Measurements from ENCODE around the gene LSR. TPM values are rescaled to one million over a fixed set of nuclear protein-coding genes. Genes with fewer than 3 reads are reported as not detected.

The LSR gene
- polyA plus RNA-seq, 1 donor (not counting 4 experiments of a cell fraction or from before 2014, with no cell fraction given): 51.3 TPM

DNA sequence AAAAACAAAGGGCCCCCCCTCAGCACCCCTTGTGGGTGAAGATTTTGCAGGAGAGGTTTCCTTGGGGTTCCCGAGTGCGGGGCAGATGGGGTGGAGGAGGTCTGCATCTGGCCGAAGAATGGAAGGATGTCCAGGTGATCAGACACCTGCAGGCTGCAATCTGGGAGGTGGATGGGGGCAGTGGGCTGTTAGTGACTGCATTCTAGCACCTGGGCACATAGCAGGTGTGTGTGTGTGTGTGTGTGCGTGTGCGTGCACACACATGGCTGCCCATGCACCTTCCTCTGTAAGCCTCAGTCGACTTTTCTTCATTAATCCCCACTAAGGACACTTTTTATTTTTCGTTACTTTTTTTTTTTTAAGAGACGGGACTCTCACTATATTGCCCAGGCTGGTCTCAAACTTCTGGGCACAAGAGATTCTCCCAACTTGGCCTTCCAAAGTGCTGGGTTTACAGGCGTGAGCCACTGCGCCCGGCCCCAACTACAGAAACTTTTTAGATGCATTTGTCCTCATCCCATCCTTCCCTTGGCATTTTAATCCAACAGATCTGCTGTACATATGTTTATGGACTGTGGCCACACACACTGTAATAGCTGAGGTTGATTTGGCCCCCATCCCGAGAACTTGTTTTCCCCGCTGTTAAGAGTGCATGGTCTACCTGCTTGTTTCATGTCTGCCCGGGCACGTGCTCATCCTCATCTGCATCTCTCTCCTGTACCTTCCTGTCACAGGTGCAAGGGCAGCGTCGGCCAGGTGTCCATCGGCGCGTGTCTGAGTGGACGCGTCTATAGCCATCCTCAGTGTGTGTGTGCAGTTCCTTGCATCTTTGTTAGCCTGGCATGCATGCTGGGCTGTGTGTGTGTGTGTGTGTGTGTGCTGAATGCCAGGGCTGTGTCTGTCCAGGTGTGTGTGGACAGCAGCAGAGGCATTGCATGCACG is 43.9 kb downstream of the LSR start:
- no peak overlapping the region for H3K4me2 ChIP-seq (ENCODE audit: control insufficient read depth, extremely low read depth, insufficient read depth, low read depth, low read length)
- H3K36me3 ChIP-seq (ENCODE audit: control insufficient read depth in 2 of 2, extremely low read depth in 1 of 2, insufficient read depth in 2 of 2, low read length in 2 of 2): no peaks in the 10 kb centered on the region
- no peaks in the 10 kb centered on the region for H4K20me1 ChIP-seq (ENCODE audit: control insufficient read depth, extremely low read depth, insufficient read depth, low read length)
- H2AFZ ChIP-seq (ENCODE audit: control insufficient read depth, low read length): no peak overlapping the region
- no peaks in the 10 kb centered on the region for H3K9me3 ChIP-seq (ENCODE audit: control insufficient read depth, low read depth, low read length)
- peaks cover 51% of the 10 kb centered on the region for H3K27me3 ChIP-seq (ENCODE audit: control insufficient read depth, extremely low read depth, insufficient read depth, low read length)
- FAIRE-seq (no peak), DNase-seq (ENCODE audit: low read depth, low spot score) (no peak)
- H3K27ac ChIP-seq (ENCODE audit: control insufficient read depth, insufficient read depth, low read length): no peak overlapping the region
- TF ChIP-seq, protein P1, sequence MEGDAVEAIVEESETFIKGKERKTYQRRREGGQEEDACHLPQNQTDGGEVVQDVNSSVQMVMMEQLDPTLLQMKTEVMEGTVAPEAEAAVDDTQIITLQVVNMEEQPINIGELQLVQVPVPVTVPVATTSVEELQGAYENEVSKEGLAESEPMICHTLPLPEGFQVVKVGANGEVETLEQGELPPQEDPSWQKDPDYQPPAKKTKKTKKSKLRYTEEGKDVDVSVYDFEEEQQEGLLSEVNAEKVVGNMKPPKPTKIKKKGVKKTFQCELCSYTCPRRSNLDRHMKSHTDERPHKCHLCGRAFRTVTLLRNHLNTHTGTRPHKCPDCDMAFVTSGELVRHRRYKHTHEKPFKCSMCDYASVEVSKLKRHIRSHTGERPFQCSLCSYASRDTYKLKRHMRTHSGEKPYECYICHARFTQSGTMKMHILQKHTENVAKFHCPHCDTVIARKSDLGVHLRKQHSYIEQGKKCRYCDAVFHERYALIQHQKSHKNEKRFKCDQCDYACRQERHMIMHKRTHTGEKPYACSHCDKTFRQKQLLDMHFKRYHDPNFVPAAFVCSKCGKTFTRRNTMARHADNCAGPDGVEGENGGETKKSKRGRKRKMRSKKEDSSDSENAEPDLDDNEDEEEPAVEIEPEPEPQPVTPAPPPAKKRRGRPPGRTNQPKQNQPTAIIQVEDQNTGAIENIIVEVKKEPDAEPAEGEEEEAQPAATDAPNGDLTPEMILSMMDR (optimal IDR thresholded peaks at IDR 0.05 in 1 of 3, IDR thresholded peaks at IDR 0.05 in 1 of 3, conservative IDR thresholded peaks at IDR 0.05 in 1 of 3; ENCODE audit: extremely low read depth in 1 of 3, insufficient read depth in 2 of 3, low read length in 3 of 3): no peak
- TF ChIP-seq EZH2 (IDR thresholded peaks at IDR 0.05; ENCODE audit: low read length): no peak
- H3K79me2 ChIP-seq (ENCODE audit: control insufficient read depth, insufficient read depth, low read length): no peaks in the 10 kb centered on the region
- H3K4me1 ChIP-seq (ENCODE audit: control insufficient read depth, extremely low read depth, insufficient read depth, low read length): no peaks in the 10 kb centered on the region
- H3K9ac ChIP-seq (ENCODE audit: control insufficient read depth, extremely low read depth, insufficient read depth, low read length): no peak overlapping the region
- no peaks in the 10 kb centered on the region for H3K9me1 ChIP-seq (ENCODE audit: control insufficient read depth, extremely low read depth, insufficient read depth, low read length)
- no peak overlapping the region for H3K4me3 ChIP-seq (ENCODE audit: control insufficient read depth in 2 of 3, extremely low read depth in 1 of 3, insufficient read depth in 2 of 3, low read depth in 1 of 3, low read length in 3 of 3)
- dilution Hi-C loops (cut with MboI; ENCODE audit: extremely low pct_ligation_motif_present, low sequenced_read_pairs): no loop called here

DNA sequence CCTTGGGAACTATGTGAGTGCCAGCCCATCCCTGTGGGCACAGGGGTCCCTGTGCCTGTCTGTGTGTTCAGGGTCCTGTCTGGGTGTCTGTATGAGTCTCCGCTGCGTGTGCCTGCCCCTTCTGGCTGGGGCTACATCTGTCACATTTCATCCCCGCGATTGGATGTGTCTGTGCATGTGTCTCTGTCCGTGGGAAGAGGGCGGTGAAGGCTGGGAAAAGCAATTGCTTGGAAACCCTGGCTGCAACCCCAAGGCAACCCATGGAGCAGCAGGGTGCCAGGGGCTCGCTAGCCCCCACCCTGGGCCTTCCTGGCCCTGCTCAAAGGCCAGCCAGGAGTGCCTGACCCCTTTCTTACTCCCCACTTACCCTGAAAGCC is 44.5 kb downstream of the LSR start:
- peak; percentile 81 for TF ChIP-seq EZH2 (IDR thresholded peaks at IDR 0.05; ENCODE audit: low read length)
- TF ChIP-seq, protein P1 (optimal IDR thresholded peaks at IDR 0.05 in 1 of 3, IDR thresholded peaks at IDR 0.05 in 1 of 3, conservative IDR thresholded peaks at IDR 0.05 in 1 of 3; ENCODE audit: extremely low read depth in 1 of 3, insufficient read depth in 2 of 3, low read length in 3 of 3): no peak
- Histone ChIP-seq H3K9me3 (ENCODE audit: control insufficient read depth, low read depth, low read length) (no peaks in the 10 kb centered on the region), H3K9me1 (ENCODE audit: control insufficient read depth, extremely low read depth, insufficient read depth, low read length) (no peaks in the 10 kb centered on the region), H3K79me2 (ENCODE audit: control insufficient read depth, insufficient read depth, low read length) (no peaks in the 10 kb centered on the region), H3K36me3 (ENCODE audit: control insufficient read depth in 2 of 2, extremely low read depth in 1 of 2, insufficient read depth in 2 of 2, low read length in 2 of 2) (no peaks in the 10 kb centered on the region), H3K4me3 (ENCODE audit: control insufficient read depth in 2 of 3, extremely low read depth in 1 of 3, insufficient read depth in 2 of 3, low read depth in 1 of 3, low read length in 3 of 3) (no peak overlapping the region), H3K9ac (ENCODE audit: control insufficient read depth, extremely low read depth, insufficient read depth, low read length) (no peak overlapping the region), H3K4me1 (ENCODE audit: control insufficient read depth, extremely low read depth, insufficient read depth, low read length) (no peaks in the 10 kb centered on the region), H4K20me1 (ENCODE audit: control insufficient read depth, extremely low read depth, insufficient read depth, low read length) (no peaks in the 10 kb centered on the region), H3K4me2 (ENCODE audit: control insufficient read depth, extremely low read depth, insufficient read depth, low read depth, low read length) (no peak overlapping the region), H2AFZ (ENCODE audit: control insufficient read depth, low read length) (no peak overlapping the region), H3K27me3 (ENCODE audit: control insufficient read depth, extremely low read depth, insufficient read depth, low read length) (peaks cover 51% of the 10 kb centered on the region), H3K27ac (ENCODE audit: control insufficient read depth, insufficient read depth, low read length) (no peak overlapping the region)
- dilution Hi-C loops (cut with MboI; ENCODE audit: extremely low pct_ligation_motif_present, low sequenced_read_pairs): no loop called here
- DNase-seq (ENCODE audit: low read depth, low spot score): no peak
- FAIRE-seq: no peak
